Progenitor cell of endocrine pancreas (in vitro differentiated cells): ENCODE measurements around the gene NDUFC1. TPM values are rescaled to one million over a fixed set of nuclear protein-coding genes. Genes with fewer than 3 reads are reported as not detected.

Source experiments
- DNase-seq: peaks from one replicate; pipeline ENCODE4 v3.0.0; 2021; ENCODE audit warnings: low spot score; ENCODE audit not compliant: unreplicated experiment
- H3K27ac Mint-ChIP-seq: 2 replicates; pipeline ENCODE4 v1.8.0; 2021; ENCODE audit warnings: mild to moderate bottlenecking, moderate library complexity, mixed read lengths
- H3K27me3 Mint-ChIP-seq: 2 replicates; pipeline ENCODE4 v1.8.0; 2021; ENCODE audit warnings: mixed read lengths
- H3K36me3 Mint-ChIP-seq: 2 replicates; pipeline ENCODE4 v1.8.0; 2022; ENCODE audit warnings: mixed read lengths; ENCODE audit not compliant: insufficient read depth
- H3K4me1 Mint-ChIP-seq: 2 replicates; pipeline ENCODE4 v1.8.0; 2021; ENCODE audit warnings: low read depth, mixed read lengths
- H3K4me3 Mint-ChIP-seq: 2 replicates; pipeline ENCODE4 v1.8.0; 2021; ENCODE audit warnings: low read depth, mild to moderate bottlenecking, moderate library complexity, mixed read lengths
- H3K9me3 Mint-ChIP-seq: 2 replicates; pipeline ENCODE4 v1.8.0; 2021; ENCODE audit warnings: low read depth, mixed read lengths
- total RNA-seq: library from RNA; stranded (reverse); gene quantifications from 2 replicates; pipeline ENCODE4 v1.2.1, GENCODE V29; 2021
- TF ChIP-seq, protein P1 (sequence below): fragments of 200-600 bp; sonication (generic); IDR thresholded peaks from one replicate; pipeline ENCODE4 v1.5.0; 2021; ENCODE audit warnings: antibody characterized with exemption, mild to moderate bottlenecking; ENCODE audit not compliant: unreplicated experiment

NDUFC1 gene
- total RNA-seq, 1 donor from 2014 or later, result 52.0 TPM

- H3K27ac Mint-ChIP-seq, result no peak overlapping the region
- H3K9me3 Mint-ChIP-seq, result no peaks in the 10 kb centered on the region
- no peak for DNase-seq
- no peak overlapping the region for H3K4me3 Mint-ChIP-seq
- H3K36me3 Mint-ChIP-seq, result no peaks in the 10 kb centered on the region
- no peaks in the 10 kb centered on the region for H3K27me3 Mint-ChIP-seq
- TF ChIP-seq, protein P1, sequence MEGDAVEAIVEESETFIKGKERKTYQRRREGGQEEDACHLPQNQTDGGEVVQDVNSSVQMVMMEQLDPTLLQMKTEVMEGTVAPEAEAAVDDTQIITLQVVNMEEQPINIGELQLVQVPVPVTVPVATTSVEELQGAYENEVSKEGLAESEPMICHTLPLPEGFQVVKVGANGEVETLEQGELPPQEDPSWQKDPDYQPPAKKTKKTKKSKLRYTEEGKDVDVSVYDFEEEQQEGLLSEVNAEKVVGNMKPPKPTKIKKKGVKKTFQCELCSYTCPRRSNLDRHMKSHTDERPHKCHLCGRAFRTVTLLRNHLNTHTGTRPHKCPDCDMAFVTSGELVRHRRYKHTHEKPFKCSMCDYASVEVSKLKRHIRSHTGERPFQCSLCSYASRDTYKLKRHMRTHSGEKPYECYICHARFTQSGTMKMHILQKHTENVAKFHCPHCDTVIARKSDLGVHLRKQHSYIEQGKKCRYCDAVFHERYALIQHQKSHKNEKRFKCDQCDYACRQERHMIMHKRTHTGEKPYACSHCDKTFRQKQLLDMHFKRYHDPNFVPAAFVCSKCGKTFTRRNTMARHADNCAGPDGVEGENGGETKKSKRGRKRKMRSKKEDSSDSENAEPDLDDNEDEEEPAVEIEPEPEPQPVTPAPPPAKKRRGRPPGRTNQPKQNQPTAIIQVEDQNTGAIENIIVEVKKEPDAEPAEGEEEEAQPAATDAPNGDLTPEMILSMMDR, result no peak
- no peaks in the 10 kb centered on the region for H3K4me1 Mint-ChIP-seq
Measured at GRCh38 chr4:139247241-139247640, 55.0 kb downstream of the NDUFC1 start.

GRCh38 chr4:139246166-139246565, 56.1 kb downstream of the NDUFC1 start:
- Mint-ChIP-seq H3K27me3 (no peaks in the 10 kb centered on the region), H3K9me3 (no peaks in the 10 kb centered on the region), H3K4me3 (no peak overlapping the region), H3K4me1 (peaks cover under 1% of the 10 kb centered on the region), H3K36me3 (no peaks in the 10 kb centered on the region), H3K27ac (no peak overlapping the region)
- DNase-seq, result no peak
- TF ChIP-seq, protein P1, result no peak

- H3K27me3 Mint-ChIP-seq, result no peaks in the 10 kb centered on the region
- no peak for DNase-seq
- H3K9me3 Mint-ChIP-seq, result no peaks in the 10 kb centered on the region
- H3K27ac Mint-ChIP-seq, result no peak overlapping the region
- no peaks in the 10 kb centered on the region for H3K36me3 Mint-ChIP-seq
- TF ChIP-seq, protein P1, result no peak
- H3K4me3 Mint-ChIP-seq, result no peak overlapping the region
- peaks cover 3% of the 10 kb centered on the region for H3K4me1 Mint-ChIP-seq
Measured at GRCh38 chr4:139245590-139245989, 56.7 kb downstream of the NDUFC1 start.

- H3K27me3 Mint-ChIP-seq, result no peaks in the 10 kb centered on the region
- no peaks in the 10 kb centered on the region for H3K36me3 Mint-ChIP-seq
- no peak for DNase-seq
- TF ChIP-seq, protein P1, result no peak
- H3K4me3 Mint-ChIP-seq, result no peak overlapping the region
- peaks cover 6% of the 10 kb centered on the region for H3K4me1 Mint-ChIP-seq
- H3K27ac Mint-ChIP-seq, result no peak overlapping the region
- peaks cover 8% of the 10 kb centered on the region for H3K9me3 Mint-ChIP-seq
Measured at GRCh38 chr4:139243448-139244365, 58.6 kb downstream of the NDUFC1 start.

DNA sequence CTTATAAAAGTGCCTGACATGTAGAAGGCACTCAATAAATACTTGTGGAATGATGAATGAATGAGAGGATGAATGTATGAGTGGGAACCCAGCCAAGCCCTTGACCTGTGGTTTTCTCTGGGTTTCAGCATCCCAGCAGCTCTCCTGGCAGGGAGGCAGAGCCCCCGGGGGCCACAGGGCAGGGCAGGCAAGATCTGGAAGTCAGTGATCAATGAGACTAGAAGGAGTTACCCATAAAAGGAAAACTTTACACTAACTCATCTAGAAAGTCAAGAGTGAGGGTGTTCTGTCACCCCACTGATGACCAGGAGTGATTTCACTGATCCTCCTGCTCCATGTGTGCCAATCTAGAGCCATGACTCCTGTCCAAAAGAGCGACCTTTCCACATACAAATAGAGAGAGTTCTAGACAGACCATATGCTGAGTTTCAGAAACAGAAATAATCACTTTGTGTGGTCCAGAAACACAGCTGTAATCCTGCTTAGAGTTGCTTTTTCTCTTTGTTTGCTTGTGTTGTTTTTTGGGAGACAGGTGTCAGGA, 59.7 kb downstream of the NDUFC1 start:
- H3K9me3 Mint-ChIP-seq, result peaks cover 8% of the 10 kb centered on the region
- H3K4me3 Mint-ChIP-seq, result no peak overlapping the region
- peaks cover 6% of the 10 kb centered on the region for H3K4me1 Mint-ChIP-seq
- no peaks in the 10 kb centered on the region for H3K36me3 Mint-ChIP-seq
- TF ChIP-seq, protein P1, result no peak
- H3K27ac Mint-ChIP-seq, result no peak overlapping the region
- DNase-seq, result no peak
- H3K27me3 Mint-ChIP-seq, result no peaks in the 10 kb centered on the region
